GM12878 (cell line): Measurements from ENCODE around the gene PALLD. TPM values are rescaled to one million over a fixed set of nuclear protein-coding genes. Genes with fewer than 3 reads are reported as not detected.

Source experiments
- ATAC-seq: fragments of 200-7000 bp; cut with Tn5 transposase; 3 replicates; pipeline ENCODE4 v1.9.1; 2020; ENCODE audit warnings: mild to moderate bottlenecking, moderate library complexity
- BruUV-seq: library from RNA; stranded (reverse); fragments of 400-500 nt; replicated peaks from 2 replicates; lab custom pipeline; 2021; lab: Mats Ljungman, UMichigan
- CTCF ChIA-PET: fragments of 300-600 bp; sonication (Branson Sonifier 250); formaldehyde crosslinking; extraction: SDS; loops from one replicate; lab custom pipeline; 2021; ENCODE audit warnings: inconsistent platforms; lab: Yijun Ruan, JAX
- POLR2A ChIA-PET: fragments of 350-600 bp; formaldehyde crosslinking; extraction: SDS; loops from one replicate; lab custom pipeline; 2021; ENCODE audit warnings: inconsistent platforms; lab: Charles Lee
- RAD21 ChIA-PET: fragments of 300-600 bp; sonication (Branson Sonifier 250); formaldehyde crosslinking; loops from one replicate; lab custom pipeline; 2023; ENCODE audit warnings: antibody characterized with exemption; ENCODE audit not compliant: unreplicated experiment; lab: Charles Lee
- SMC1A ChIA-PET: fragments of 300-600 bp; sonication (Branson Sonifier 250); formaldehyde crosslinking; loops from one replicate; lab custom pipeline; 2023; ENCODE audit not compliant: unreplicated experiment, uncharacterized antibody; lab: Charles Lee
- DNase-seq: peaks from one replicate; pipeline ENCODE4 v3.0.0-alpha.2; 2011; ENCODE audit warnings: low read depth, low spot score
- FAIRE-seq: peaks from 3 replicates; lab custom pipeline; 2011; peaks lifted over from hg19 to GRCh38; lab: Jason Lieb, UNC
- H2AFZ ChIP-seq: 2 replicates; pipeline ENCODE4 v1.6.0; 2011; ENCODE audit warnings: low read depth, low read length, control low read depth; ENCODE audit not compliant: control insufficient read depth
- H3K27ac ChIP-seq: 2 replicates; pipeline ENCODE4 v1.5.1; 2011; ENCODE audit warnings: control low read depth; ENCODE audit not compliant: control insufficient read depth, insufficient read depth
- H3K27me3 ChIP-seq, 2 experiments: replicated peaks in 1 of 2; 2 replicates each; pipeline versions ENCODE4 v1.6.0 to v1.6.1; 2011; ENCODE audit warnings: low read length in 1 of 2; ENCODE audit not compliant: control insufficient read depth in 2 of 2, insufficient read depth in 2 of 2
- H3K36me3 ChIP-seq, 2 experiments: 2 replicates each; pipeline ENCODE4 v1.5.1; 2011; ENCODE audit warnings: low read length in 1 of 2; ENCODE audit not compliant: control insufficient read depth in 2 of 2, insufficient read depth in 2 of 2
- H3K4me1 ChIP-seq: 2 replicates; pipeline ENCODE4 v1.6.1; 2011; ENCODE audit warnings: mild to moderate bottlenecking, low read length, moderate library complexity, mixed read lengths; ENCODE audit not compliant: control insufficient read depth, insufficient read depth
- H3K4me2 ChIP-seq: 2 replicates; pipeline ENCODE4 v1.6.0; 2011; ENCODE audit warnings: control low read depth; ENCODE audit not compliant: control insufficient read depth, insufficient read depth
- H3K4me3 ChIP-seq: fragments of 200-600 bp; sonication (generic); 2 replicates; pipeline ENCODE4 v1.5.1; 2016
- H3K79me2 ChIP-seq: 2 replicates; pipeline ENCODE4 v1.6.0; 2011; ENCODE audit warnings: low read length; ENCODE audit not compliant: control insufficient read depth, insufficient read depth
- H3K9ac ChIP-seq: 2 replicates; pipeline ENCODE4 v1.8.0; 2011; ENCODE audit warnings: low read length, control low read depth, mixed read lengths; ENCODE audit not compliant: control insufficient read depth, insufficient read depth
- H3K9me3 ChIP-seq: replicated peaks from 3 replicates; pipeline ENCODE4 v1.5.1; 2011; ENCODE audit warnings: mild to moderate bottlenecking, low read length; ENCODE audit not compliant: control insufficient read depth, insufficient read depth
- H4K20me1 ChIP-seq: 2 replicates; pipeline ENCODE4 v1.6.0; 2011; ENCODE audit not compliant: control insufficient read depth, insufficient read depth
- BMI1 ChIP-seq: fragments of 450-650 bp; IDR thresholded peaks from 2 replicates; pipeline ENCODE4 v1.6.1; 2016; ENCODE audit warnings: mild to moderate bottlenecking, moderate library complexity, borderline replicate concordance
- CEBPZ ChIP-seq: fragments of 150-350 bp; IDR thresholded peaks from 2 replicates; pipeline ENCODE4 v1.6.1; 2016; ENCODE audit warnings: low read depth, low read length
- EED ChIP-seq: sonication (generic); IDR thresholded peaks from 2 replicates; pipeline ENCODE4 v1.6.1; 2016; ENCODE audit warnings: antibody characterized with exemption, low read depth
- FOXK2 ChIP-seq: fragments of 450-650 bp; IDR thresholded peaks from 2 replicates; pipeline ENCODE4 v1.6.1; 2017; ENCODE audit warnings: mild to moderate bottlenecking, moderate library complexity
- HDAC2 ChIP-seq: fragments of 200-600 bp; sonication (generic); IDR thresholded peaks from 2 replicates; pipeline ENCODE4 v1.6.1; 2017
- JUNB ChIP-seq: IDR thresholded peaks from 2 replicates; pipeline ENCODE4 v1.6.1; 2016; ENCODE audit warnings: antibody characterized with exemption, mild to moderate bottlenecking
- KAT2A ChIP-seq: conservative IDR thresholded peaks from 2 replicates; pipeline ENCODE4 v1.6.1; 2011; ENCODE audit warnings: low read depth, low read length; ENCODE audit not compliant: control insufficient read depth
- NFYB ChIP-seq: IDR thresholded peaks from 2 replicates; pipeline ENCODE4 v1.6.1; 2011; ENCODE audit warnings: low read depth, mild to moderate bottlenecking, low read length, improper control_type of control experiment, moderate library complexity; ENCODE audit not compliant: insufficient read depth
- PRDM15 ChIP-seq: fragments of 450-650 bp; formaldehyde crosslinking; IDR thresholded peaks from 2 replicates; pipeline ENCODE4 v1.4.0; 2020; ENCODE audit warnings: mild to moderate bottlenecking, moderate library complexity
- RBBP5 ChIP-seq: fragments of 200-600 bp; sonication (generic); conservative IDR thresholded peaks from 2 replicates; pipeline ENCODE4 v1.6.1; 2016
- SP1 ChIP-seq: IDR thresholded peaks from one replicate; pipeline ENCODE4 v1.6.1; 2011; ENCODE audit warnings: low read depth, low read length
- SREBF2 ChIP-seq: IDR thresholded peaks from 2 replicates; pipeline ENCODE4 v1.6.1; 2012; ENCODE audit warnings: mild to moderate bottlenecking, low read length
- STAT1 ChIP-seq: fragments of 450-650 bp; conservative IDR thresholded peaks from 2 replicates; pipeline ENCODE4 v1.6.1; 2014; ENCODE audit warnings: antibody characterized with exemption, mild to moderate bottlenecking
- SUPT20H ChIP-seq: IDR thresholded peaks from 2 replicates; pipeline ENCODE4 v1.6.1; 2011; ENCODE audit warnings: low read depth, mild to moderate bottlenecking, low read length, moderate library complexity, borderline replicate concordance; ENCODE audit not compliant: control insufficient read depth
- WGBS: methylation state at CpG from one replicate; pipeline ENCODE4 v1.1.6; 2016; ENCODE audit warnings: low lambda C conversion rate; ENCODE audit not compliant: insufficient replicate concordance, insufficient coverage; ENCODE audit errors: missing lambda C conversion rate; 5-methylcytosine and 5-hydroxymethylcytosine counted together
- in situ Hi-C: fragments of 300-500 bp; cut with MboI; formaldehyde crosslinking; loops from 9 replicates; pipeline ENCODE4 v1.14.3; 2018; ENCODE audit warnings: mixed read lengths
- intact Hi-C: fragments of 100-400 bp; cut with micrococcal nuclease; formaldehyde crosslinking; loops from one replicate; pipeline ENCODE4 v1.14.2; 2022; ENCODE audit not compliant: unreplicated experiment
- polyA plus RNA-seq, 11 experiments: library from polyadenylated mRNA; depleted of rRNA in 4 of 11; unstranded in 6 of 11; stranded (reverse) in 5 of 11; fragments of >200 nt; fragmentation: Nextera tagmentation in 4 of 11; fragmentation: Illumina TruSeq in 1 of 11; extraction: Ambion mirVana in 4 of 11; extraction: Trizol in 1 of 11; gene quantifications; 1 replicate in 1 of 11; 2 replicates in 10 of 11; pipeline versions ENCODE4 v1.2.1 to v1.2.3, GENCODE V29; 2011 to 2016; ENCODE audit warnings: inconsistent platforms in 2 of 11, missing spikeins in 2 of 11, low read depth in 1 of 11
- total RNA-seq, 4 experiments: library from RNA; depleted of rRNA in 3 of 4; stranded (reverse); fragments of >200 nt in 3 of 4; fragmentation: Illumina TruSeq in 1 of 4; extraction: Trizol in 1 of 4; gene quantifications; 2 replicates each; pipeline versions ENCODE4 v1.2.1 to v1.2.3, GENCODE V29; 2013 to 2021

PALLD gene
- total and polyA plus RNA-seq, 10 of the 15 experiments (the other 5 are each of a cell fraction or from before 2014, with no cell fraction given): 1.0 to 7.7 (median 1.7) TPM

- TF ChIP-seq SUPT20H: no peak
- no peak for TF ChIP-seq HDAC2
Observed at GRCh38 chr4:168843635-168844034, 346.8 kb downstream of the PALLD start (continued).

GRCh38 chr4:168844353-168845049, 347.6 kb downstream of the PALLD start:
- H3K4me1 ChIP-seq: no peaks in the 10 kb centered on the region
- TF ChIP-seq CEBPZ: no peak
- no peak for TF ChIP-seq NFYB
- TF ChIP-seq FOXK2: no peak
- TF ChIP-seq EED: no peak
- no peak for TF ChIP-seq SP1
- TF ChIP-seq KAT2A: no peak
- no peak for TF ChIP-seq JUNB
- no peak for TF ChIP-seq STAT1
- TF ChIP-seq PRDM15 (CRISPR knock-in tag): no peak
- TF ChIP-seq SREBF2: no peak
- TF ChIP-seq RBBP5: no peak
- no peak for TF ChIP-seq BMI1
- CTCF ChIA-PET: interaction anchor here (0.9 to 1.8 kb wide), 3 partner anchors 16 to 133 kb away, joined by 3 to 4 read pairs (median 3); no protein-coding TSS in a partner anchor
- H3K27ac ChIP-seq: no peak overlapping the region
- no peak overlapping the region for H2AFZ ChIP-seq
- no TSS peak for BruUV-seq
- no peaks in the 10 kb centered on the region for H4K20me1 ChIP-seq
- no peak overlapping the region for H3K4me2 ChIP-seq
- DNase-seq (no peak), FAIRE-seq (no peak), ATAC-seq (no peak)
- intact Hi-C loops: no loop called here
- H3K4me3 ChIP-seq: no peak overlapping the region
- no peaks in the 10 kb centered on the region for H3K79me2 ChIP-seq
- H3K9me3 ChIP-seq: no peaks in the 10 kb centered on the region
- RAD21 ChIA-PET: no interaction called here
- H3K27me3 ChIP-seq: 0 out of 4 replicates have a peak, but pooled peaks cover 0 to 2% of the 10 kb centered on the region in 2 experiments
- H3K9ac ChIP-seq: no peak overlapping the region
- POLR2A ChIA-PET: interaction anchor here (2.0 kb wide), 1 partner anchor 8 kb away, joined by 6 read pairs; no protein-coding TSS in a partner anchor
- no peaks in the 10 kb centered on the region for H3K36me3 ChIP-seq
- SMC1A ChIA-PET: interaction anchor here (0.5 to 2.4 kb wide), 9 partner anchors 9 to 213 kb away, joined by 3 to 7 read pairs (median 3); no protein-coding TSS in a partner anchor
- 45% methylated on average over 8 of the region's 8 CpGs for WGBS
- in situ Hi-C loops: no loop called here
